Measurements from ENCODE around the gene NECTIN3. TPM values are rescaled to one million over a fixed set of nuclear protein-coding genes. Genes with fewer than 3 reads are reported as not detected.

NECTIN3 gene
- polyA plus RNA-seq, 5 donors = 61.7 to 154 (median 81.5) TPM

- DNase-seq = no peak
Observed at GRCh38 chr3:111194048-111194447, 122.4 kb downstream of the NECTIN3 start.

- DNase-seq = no peak
Observed at GRCh38 chr3:111197485-111197884, 125.9 kb downstream of the NECTIN3 start.

- DNase-seq = no peak
Observed at GRCh38 chr3:111200027-111200426, 128.4 kb downstream of the NECTIN3 start.

GRCh38 chr3:111210003-111210711 is 138.5 kb downstream of the NECTIN3 start:
- DNase-seq = no peak

- no peak for DNase-seq
Observed at GRCh38 chr3:111210866-111211564, 139.4 kb downstream of the NECTIN3 start.

GRCh38 chr3:111212511-111212910 is 140.9 kb downstream of the NECTIN3 start:
- no peak for DNase-seq

GRCh38 chr3:111215481-111215880 is 143.9 kb downstream of the NECTIN3 start:
- DNase-seq = no peak

GRCh38 chr3:111218615-111219014 is 147.0 kb downstream of the NECTIN3 start:
- no peak for DNase-seq

- no peak for DNase-seq
Observed at GRCh38 chr3:111227216-111227615, 155.6 kb downstream of the NECTIN3 start.

GRCh38 chr3:111229301-111229700 is 157.7 kb downstream of the NECTIN3 start:
- no peak for DNase-seq

- DNase-seq = no peak
Observed at GRCh38 chr3:111236836-111237713, 165.5 kb downstream of the NECTIN3 start.

- no peak for DNase-seq
Observed at GRCh38 chr3:111237946-111238345, 166.3 kb downstream of the NECTIN3 start.

GRCh38 chr3:111238885-111239284 is 167.3 kb downstream of the NECTIN3 start:
- DNase-seq = no peak

GRCh38 chr3:111241960-111242359 is 170.3 kb downstream of the NECTIN3 start:
- no peak for DNase-seq

Data from right lung (tissue), 5 donors.